Measurements from ENCODE around the gene SPDEF.

The SPDEF gene

DNA sequence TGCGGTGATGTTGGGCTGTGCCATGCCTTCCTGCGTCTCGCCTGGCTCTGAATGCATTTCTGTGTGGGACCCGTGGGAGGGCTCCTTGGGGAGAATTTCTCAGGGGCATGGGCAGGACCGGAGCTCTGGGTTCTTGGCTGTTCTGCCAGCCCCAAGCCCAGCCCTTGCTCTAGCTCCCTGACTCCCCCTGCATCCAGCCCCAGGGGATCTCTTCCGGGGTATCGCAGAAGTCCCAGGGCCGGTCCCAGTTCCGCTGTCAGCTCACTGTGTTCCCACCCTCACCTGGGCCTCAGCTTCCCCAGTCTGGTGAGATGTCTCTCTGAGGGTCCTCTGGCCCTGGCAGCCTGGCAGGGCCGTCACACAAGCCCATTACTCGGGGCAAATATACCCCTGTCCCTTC is 20.5 kb downstream of the SPDEF start (continued):
- TF ChIP-seq REST (tag by site-specific recombination; IDR thresholded peaks at IDR 0.05) (no peak), SP2 (tag by site-specific recombination; IDR thresholded peaks at IDR 0.05) (no peak), YY2 (tag by site-specific recombination; IDR thresholded peaks at IDR 0.05) (no peak), WT1 (tag by site-specific recombination; IDR thresholded peaks at IDR 0.05) (no peak)

DNA sequence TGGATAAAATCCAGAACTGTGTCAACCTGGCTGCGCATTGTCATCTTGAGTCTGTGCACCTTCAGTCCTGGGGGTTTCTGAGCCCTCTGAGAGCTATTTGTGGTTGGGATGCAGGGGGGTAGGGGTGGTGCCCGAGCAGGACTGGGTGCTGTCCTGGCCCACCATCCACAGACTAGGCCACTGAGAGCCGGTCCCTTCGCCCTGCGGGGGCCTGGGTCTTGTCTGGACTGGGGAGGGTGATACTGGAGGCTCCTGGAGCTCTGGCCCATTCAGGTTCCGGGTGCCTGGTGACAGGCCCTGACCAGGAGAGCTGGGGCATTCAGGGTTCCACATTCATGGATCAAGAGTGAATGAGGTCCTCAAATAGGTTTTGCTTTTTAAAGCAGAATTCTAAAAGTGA is 20.9 kb downstream of the SPDEF start:
- Histone ChIP-seq H3K27ac (ENCODE audit: extremely low read depth, low read depth, low read length) (no peak overlapping the region), H3K36me3 (ENCODE audit: control insufficient read depth in 2 of 2, insufficient read depth in 1 of 2, low read length in 2 of 2) (no peaks in the 10 kb centered on the region), H3K4me3 (ENCODE audit: low read depth, low read length) (no peak overlapping the region), H3K9me3 (ENCODE audit: control insufficient read depth, insufficient read depth, low read depth, low read length) (no peaks in the 10 kb centered on the region), H3K4me1 (ENCODE audit: control insufficient read depth, insufficient read depth, low read length) (no peaks in the 10 kb centered on the region)
- ChIA-PET POLR2A (no interaction called here), CTCF (interaction anchor here (0.6 kb wide), 3 partner anchors 73 to 750 kb away, joined by 3 to 5 read pairs (median 3); no protein-coding TSS in a partner anchor)
- TF ChIP-seq ZNF266 (tag by site-specific recombination; IDR thresholded peaks at IDR 0.05; ENCODE audit: low read depth) (no peak), ZNF433 (tag by site-specific recombination; IDR thresholded peaks at IDR 0.05; ENCODE audit: low read depth) (no peak), RBAK (tag by site-specific recombination; IDR thresholded peaks at IDR 0.05) (no peak)

DNA sequence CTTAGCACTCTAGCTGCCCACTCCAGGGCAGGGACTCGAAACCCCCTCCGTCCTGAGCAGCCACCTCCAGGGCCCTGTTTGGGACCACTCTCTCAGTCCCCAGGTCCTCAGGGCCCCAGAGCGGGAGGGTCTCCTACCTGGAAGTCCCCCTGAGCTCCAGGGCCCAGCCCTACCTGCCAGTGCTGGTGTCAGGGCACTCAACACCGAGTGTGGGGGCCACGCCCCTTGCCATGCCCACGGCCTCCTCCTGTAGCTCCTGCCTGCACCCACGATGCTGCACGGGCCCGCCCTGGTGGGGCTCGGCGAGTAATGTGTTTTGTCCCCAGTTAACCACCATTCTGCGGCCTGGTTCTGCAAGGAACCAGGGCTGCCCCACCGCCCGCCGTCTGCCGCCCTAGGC is 21.5 kb downstream of the SPDEF start:
- ChIA-PET CTCF (interaction anchor here (0.7 kb wide), 2 partner anchors 48 to 74 kb away, joined by 3 read pairs; no protein-coding TSS in a partner anchor), POLR2A (no interaction called here)
- Histone ChIP-seq H3K36me3 (ENCODE audit: control insufficient read depth in 2 of 2, insufficient read depth in 1 of 2, low read length in 2 of 2) (no peaks in the 10 kb centered on the region), H3K4me1 (ENCODE audit: control insufficient read depth, insufficient read depth, low read length) (no peaks in the 10 kb centered on the region), H3K4me3 (ENCODE audit: low read depth, low read length) (no peak overlapping the region), H3K27ac (ENCODE audit: extremely low read depth, low read depth, low read length) (no peak overlapping the region), H3K9me3 (ENCODE audit: control insufficient read depth, insufficient read depth, low read depth, low read length) (no peaks in the 10 kb centered on the region)
- TF ChIP-seq TSHZ1 (tag by site-specific recombination; IDR thresholded peaks at IDR 0.05; ENCODE audit: borderline replicate concordance) (no peak), ZNF747 (tag by site-specific recombination; IDR thresholded peaks at IDR 0.05) (no peak), ZNF23 (tag by site-specific recombination; IDR thresholded peaks at IDR 0.05; ENCODE audit: borderline replicate concordance) (no peak), ZBTB6 (tag by site-specific recombination; IDR thresholded peaks at IDR 0.05) (no peak), PATZ1 (tag by site-specific recombination; IDR thresholded peaks at IDR 0.05) (no peak), ZNF791 (tag by site-specific recombination; IDR thresholded peaks at IDR 0.05) (no peak), ZSCAN30 (tag by site-specific recombination; IDR thresholded peaks at IDR 0.05) (no peak), ZNF473 (tag by site-specific recombination; IDR thresholded peaks at IDR 0.05) (no peak), ZNF274 (IDR thresholded peaks at IDR 0.05; ENCODE audit: low read length) (no peak), ZNF274 (tag by site-specific recombination; IDR thresholded peaks at IDR 0.05; ENCODE audit: borderline replicate concordance) (no peak), ZNF121 (tag by site-specific recombination; IDR thresholded peaks at IDR 0.05) (no peak)
- TF ChIP-seq, protein P1, sequence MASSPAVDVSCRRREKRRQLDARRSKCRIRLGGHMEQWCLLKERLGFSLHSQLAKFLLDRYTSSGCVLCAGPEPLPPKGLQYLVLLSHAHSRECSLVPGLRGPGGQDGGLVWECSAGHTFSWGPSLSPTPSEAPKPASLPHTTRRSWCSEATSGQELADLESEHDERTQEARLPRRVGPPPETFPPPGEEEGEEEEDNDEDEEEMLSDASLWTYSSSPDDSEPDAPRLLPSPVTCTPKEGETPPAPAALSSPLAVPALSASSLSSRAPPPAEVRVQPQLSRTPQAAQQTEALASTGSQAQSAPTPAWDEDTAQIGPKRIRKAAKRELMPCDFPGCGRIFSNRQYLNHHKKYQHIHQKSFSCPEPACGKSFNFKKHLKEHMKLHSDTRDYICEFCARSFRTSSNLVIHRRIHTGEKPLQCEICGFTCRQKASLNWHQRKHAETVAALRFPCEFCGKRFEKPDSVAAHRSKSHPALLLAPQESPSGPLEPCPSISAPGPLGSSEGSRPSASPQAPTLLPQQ (tag by site-specific recombination; IDR thresholded peaks at IDR 0.05): no peak

All from HEK293 (cell line).